OCI-LY7 (cell line): ENCODE measurements around the gene KAZN.

Experiments used
- EZH2phosphoT487 ChIP-seq: fragments of 200-600 bp; sonication (generic); IDR thresholded peaks from 2 replicates; pipeline ENCODE4 v1.6.1; 2018; ENCODE audit warnings: low read depth, borderline replicate concordance, mild to moderate bottlenecking, mixed run types, antibody characterized with exemption, low read length, moderate library complexity, mixed read lengths
- TF ChIP-seq, protein P1 (sequence below): fragments of 200-600 bp; sonication (generic); conservative IDR thresholded peaks from 2 replicates; pipeline ENCODE4 v1.5.1; 2014; ENCODE audit warnings: mild to moderate bottlenecking, antibody characterized with exemption, low read length, moderate library complexity, mixed read lengths

DNA sequence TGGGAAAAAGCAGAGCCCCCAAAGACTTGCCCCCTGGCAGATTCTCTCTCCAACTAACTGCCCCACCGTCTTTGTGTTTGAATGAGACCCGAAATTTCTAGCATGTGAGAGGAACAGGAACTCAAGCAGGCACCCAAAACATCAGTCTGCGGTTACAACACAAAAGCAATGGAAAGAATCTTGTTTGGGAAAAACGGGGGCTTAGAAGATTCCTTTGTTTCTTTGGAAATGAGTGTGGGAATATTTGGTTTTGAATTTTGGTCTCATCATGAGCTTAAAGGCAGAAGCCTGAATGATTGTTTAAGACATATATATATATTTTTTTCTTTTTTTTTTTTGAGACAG is 366.2 kb downstream of the KAZN start:
- TF ChIP-seq EZH2phosphoT487 = no peak
- TF ChIP-seq, protein P1, sequence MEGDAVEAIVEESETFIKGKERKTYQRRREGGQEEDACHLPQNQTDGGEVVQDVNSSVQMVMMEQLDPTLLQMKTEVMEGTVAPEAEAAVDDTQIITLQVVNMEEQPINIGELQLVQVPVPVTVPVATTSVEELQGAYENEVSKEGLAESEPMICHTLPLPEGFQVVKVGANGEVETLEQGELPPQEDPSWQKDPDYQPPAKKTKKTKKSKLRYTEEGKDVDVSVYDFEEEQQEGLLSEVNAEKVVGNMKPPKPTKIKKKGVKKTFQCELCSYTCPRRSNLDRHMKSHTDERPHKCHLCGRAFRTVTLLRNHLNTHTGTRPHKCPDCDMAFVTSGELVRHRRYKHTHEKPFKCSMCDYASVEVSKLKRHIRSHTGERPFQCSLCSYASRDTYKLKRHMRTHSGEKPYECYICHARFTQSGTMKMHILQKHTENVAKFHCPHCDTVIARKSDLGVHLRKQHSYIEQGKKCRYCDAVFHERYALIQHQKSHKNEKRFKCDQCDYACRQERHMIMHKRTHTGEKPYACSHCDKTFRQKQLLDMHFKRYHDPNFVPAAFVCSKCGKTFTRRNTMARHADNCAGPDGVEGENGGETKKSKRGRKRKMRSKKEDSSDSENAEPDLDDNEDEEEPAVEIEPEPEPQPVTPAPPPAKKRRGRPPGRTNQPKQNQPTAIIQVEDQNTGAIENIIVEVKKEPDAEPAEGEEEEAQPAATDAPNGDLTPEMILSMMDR = no peak
